Measurements from ENCODE around the gene HOOK1. TPM values are rescaled to one million over a fixed set of nuclear protein-coding genes. Genes with fewer than 3 reads are reported as not detected.

HOOK1 gene
- total RNA-seq, 4 donors from 2014 or later = 7.8 to 42.9 (median 26.6) TPM

GRCh38 chr1:59815892-59816291 is 1.1 kb downstream of the HOOK1 start:
- TF ChIP-seq POLR2AphosphoS5 (IDR thresholded peaks at IDR 0.05) (no peak), CTCF (IDR thresholded peaks at IDR 0.05) (no peak), EP300 (IDR thresholded peaks at IDR 0.05; ENCODE audit: low read depth) (no peak), POLR2A (IDR thresholded peaks at IDR 0.05) (no peak)
- peak overlapping the region in 2 of 4 donors; percentile 83 to 84 for H3K27ac ChIP-seq

GRCh38 chr1:59816318-59816878 is 1.6 kb downstream of the HOOK1 start:
- 44 to 48% methylated on average over 4 to 5 of the region's 5 CpGs for WGBS, 2 donors (ENCODE audit: low coverage in 1 of 2)
- intact Hi-C loops (cut with DNase I; ENCODE audit: low total_unique reads) (no loop called here), in situ Hi-C loops (cut with MboI; ENCODE audit: low pct_ligation_motif_present in 1 of 4, low pct_unique_long_range_greater_than_20kb in 1 of 4, low sequenced_read_pairs in 3 of 4) (no loop called here)
- Histone ChIP-seq H3K27me3 (peaks cover 42% of the 10 kb centered on the region), H3K27ac (no peak overlapping the region), H3K4me3 (peak overlapping the region in 3 of 4 donors; percentile 46 to 71 (median 64)), H3K9me3 (no peaks in the 10 kb centered on the region), H3K4me1 (peaks cover 4 to 33% (median 13%) of the 10 kb centered on the region in 4 donors), H3K36me3 (no peaks in the 10 kb centered on the region)
- no peak for TF ChIP-seq POLR2AphosphoS5 (IDR thresholded peaks at IDR 0.05)
- TF ChIP-seq EP300 (IDR thresholded peaks at IDR 0.05; ENCODE audit: low read depth) = no peak
- no peak for TF ChIP-seq POLR2A (IDR thresholded peaks at IDR 0.05)
- no peak for TF ChIP-seq CTCF (IDR thresholded peaks at IDR 0.05)
- DNase-seq = no peak

More at GRCh38 chr1:59815892-59816291, 1.1 kb downstream of the HOOK1 start:
- no peaks in the 10 kb centered on the region for H3K9me3 ChIP-seq
- no peak for DNase-seq
- H3K36me3 ChIP-seq = no peaks in the 10 kb centered on the region
- peaks cover 42% of the 10 kb centered on the region for H3K27me3 ChIP-seq
- peaks cover 4 to 33% (median 13%) of the 10 kb centered on the region in 4 donors for H3K4me1 ChIP-seq
- peak overlapping the region; percentile 4 to 71 (median 55) for H3K4me3 ChIP-seq
- in situ Hi-C loops (cut with MboI; ENCODE audit: low pct_ligation_motif_present in 1 of 4, low pct_unique_long_range_greater_than_20kb in 1 of 4, low sequenced_read_pairs in 3 of 4) (no loop called here), intact Hi-C loops (cut with DNase I; ENCODE audit: low total_unique reads) (no loop called here)
- WGBS, 2 donors (ENCODE audit: low coverage in 1 of 2) = 34 to 37% methylated on average over 3 of the region's 3 CpGs

GRCh38 chr1:59819566-59820438 is 5.1 kb downstream of the HOOK1 start:
- TF ChIP-seq EP300 (IDR thresholded peaks at IDR 0.05; ENCODE audit: low read depth) = no peak
- no peak for TF ChIP-seq POLR2AphosphoS5 (IDR thresholded peaks at IDR 0.05)
- TF ChIP-seq CTCF (IDR thresholded peaks at IDR 0.05) = no peak
- TF ChIP-seq POLR2A (IDR thresholded peaks at IDR 0.05) = no peak
- Histone ChIP-seq H3K9me3 (no peaks in the 10 kb centered on the region), H3K27ac (no peak overlapping the region), H3K4me1 (peaks cover 0 to 24% (median 6%) of the 10 kb centered on the region in 4 donors), H3K36me3 (no peaks in the 10 kb centered on the region), H3K27me3 (peaks cover 11% of the 10 kb centered on the region), H3K4me3 (no peak overlapping the region)
- intact Hi-C loops (cut with DNase I; ENCODE audit: low total_unique reads) = no loop called here
- no peak for DNase-seq
- in situ Hi-C loops (cut with MboI; ENCODE audit: low pct_ligation_motif_present in 1 of 4, low pct_unique_long_range_greater_than_20kb in 1 of 4, low sequenced_read_pairs in 3 of 4) = no loop called here

GRCh38 chr1:59827055-59827643 is 12.4 kb downstream of the HOOK1 start:
- H3K4me1 ChIP-seq = no peaks in the 10 kb centered on the region
- 69 to 75% methylated on average over 3 to 4 of the region's 4 CpGs for WGBS, 2 donors (ENCODE audit: low coverage in 1 of 2)
- H3K36me3 ChIP-seq = no peaks in the 10 kb centered on the region
- H3K9me3 ChIP-seq = no peaks in the 10 kb centered on the region
- no peaks in the 10 kb centered on the region for H3K27me3 ChIP-seq
- H3K4me3 ChIP-seq = no peak overlapping the region
- intact Hi-C loops (cut with DNase I; ENCODE audit: low total_unique reads) = no loop called here
- no peak overlapping the region for H3K27ac ChIP-seq
- no peak for DNase-seq
- in situ Hi-C loops (cut with MboI; ENCODE audit: low pct_ligation_motif_present in 1 of 4, low pct_unique_long_range_greater_than_20kb in 1 of 4, low sequenced_read_pairs in 3 of 4) = no loop called here
- TF ChIP-seq POLR2A (IDR thresholded peaks at IDR 0.05) (no peak), CTCF (IDR thresholded peaks at IDR 0.05) (no peak), EP300 (IDR thresholded peaks at IDR 0.05; ENCODE audit: low read depth) (no peak), POLR2AphosphoS5 (IDR thresholded peaks at IDR 0.05) (no peak)

All from transverse colon (tissue), 4 donors.